ENCODE results near the gene KRT16.
"Not testable (repeated sequence)": the region's sequence is repeated elsewhere in the genome, so short reads cannot be mapped to it uniquely, and the experiment has no call there.

The KRT16 gene

GRCh38 chr17:41615454-41615853 lies 2.9 kb upstream of the KRT16 start:
- DNase-seq (ENCODE audit: low spot score) = no peak

GRCh38 chr17:41614767-41615166 lies 2.2 kb upstream of the KRT16 start:
- DNase-seq (ENCODE audit: low spot score) = not testable (repeated sequence)

GRCh38 chr17:41614098-41614497 lies 1.5 kb upstream of the KRT16 start:
- no peak for DNase-seq (ENCODE audit: low spot score)

GRCh38 chr17:41613277-41614082 lies 913 bp upstream of the KRT16 start:
- no peak for DNase-seq (ENCODE audit: low spot score)

GRCh38 chr17:41610965-41611640 lies 1.5 kb downstream of the KRT16 start:
- DNase-seq (ENCODE audit: low spot score) = no peak

GRCh38 chr17:41610061-41610517 lies 2.5 kb downstream of the KRT16 start:
- DNase-seq (ENCODE audit: low spot score) = not testable (repeated sequence)

GRCh38 chr17:41606930-41607329 lies 5.6 kb downstream of the KRT16 start:
- not testable (repeated sequence) for DNase-seq (ENCODE audit: low spot score)

GRCh38 chr17:41602524-41602923 lies 10.0 kb downstream of the KRT16 start:
- peak; percentile 15 for DNase-seq (ENCODE audit: low spot score)

GRCh38 chr17:41600318-41600717 lies 12.2 kb downstream of the KRT16 start:
- DNase-seq (ENCODE audit: low spot score) = no peak

- DNase-seq (ENCODE audit: low spot score) = no peak
These were observed 12.9 kb downstream of the KRT16 start for GRCh38 chr17:41599680-41600079.

GRCh38 chr17:41595585-41595984 lies 17.0 kb downstream of the KRT16 start:
- DNase-seq (ENCODE audit: low spot score) = no peak

GRCh38 chr17:41594363-41594915 lies 18.1 kb downstream of the KRT16 start:
- no peak for DNase-seq (ENCODE audit: low spot score)

- no peak for DNase-seq (ENCODE audit: low spot score)
These were observed 19.1 kb downstream of the KRT16 start for GRCh38 chr17:41593306-41593981.

- no peak for DNase-seq (ENCODE audit: low spot score)
These were observed 19.8 kb downstream of the KRT16 start for GRCh38 chr17:41592601-41593305.

- DNase-seq (ENCODE audit: low spot score) = no peak
These were observed 23.3 kb downstream of the KRT16 start for GRCh38 chr17:41589301-41589700.

GRCh38 chr17:41588126-41588810 lies 24.3 kb downstream of the KRT16 start:
- DNase-seq (ENCODE audit: low spot score) = no peak

GRCh38 chr17:41586863-41587495 lies 25.6 kb downstream of the KRT16 start, which contains the start of gene KRT14:
Gene KRT14 (minus strand): TSS chr17:41586895. CDS start chr17:41586834, 61 bp downstream.
- no peak for DNase-seq (ENCODE audit: low spot score)

GRCh38 chr17:41585301-41586056 lies 27.1 kb downstream of the KRT16 start:
- no peak for DNase-seq (ENCODE audit: low spot score)

- not testable (repeated sequence) for DNase-seq (ENCODE audit: low spot score)
These were observed 28.1 kb downstream of the KRT16 start for GRCh38 chr17:41584331-41584927.

All from globus pallidus (tissue), 1 donor.